HG03457 (cell line): Measurements from ENCODE around the gene NMBR.
"Not testable (repeated sequence)": the region's sequence is repeated elsewhere in the genome, so short reads cannot be mapped to it uniquely, and the experiment has no call there.

ENCODE experiments used
- ATAC-seq: cut with Tn5 transposase; IDR thresholded peaks from one replicate; pipeline ENCODE4 v1.9.1; 2021; ENCODE audit warnings: moderate number of reproducible peaks; ENCODE audit not compliant: unreplicated experiment

The NMBR gene

DNA sequence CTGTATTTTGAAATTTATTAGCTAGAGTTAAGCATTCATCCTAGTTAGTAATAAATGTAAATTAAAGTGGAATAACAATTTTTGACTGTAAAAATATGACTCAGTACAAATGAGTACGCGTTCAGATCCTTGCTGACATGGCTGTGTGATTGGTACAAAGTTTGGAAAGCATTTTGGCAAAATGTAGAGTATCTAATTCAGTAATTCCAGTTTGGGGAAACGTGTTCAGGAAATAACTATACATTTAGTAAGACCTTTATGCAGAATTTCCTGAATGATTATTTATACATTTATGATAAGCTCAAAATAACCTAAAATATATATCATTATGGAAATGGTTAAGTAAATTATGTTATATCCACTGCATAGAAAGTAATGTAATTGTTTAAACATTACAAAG is 8.2 kb upstream of the NMBR start:
- ATAC-seq, result no peak

DNA sequence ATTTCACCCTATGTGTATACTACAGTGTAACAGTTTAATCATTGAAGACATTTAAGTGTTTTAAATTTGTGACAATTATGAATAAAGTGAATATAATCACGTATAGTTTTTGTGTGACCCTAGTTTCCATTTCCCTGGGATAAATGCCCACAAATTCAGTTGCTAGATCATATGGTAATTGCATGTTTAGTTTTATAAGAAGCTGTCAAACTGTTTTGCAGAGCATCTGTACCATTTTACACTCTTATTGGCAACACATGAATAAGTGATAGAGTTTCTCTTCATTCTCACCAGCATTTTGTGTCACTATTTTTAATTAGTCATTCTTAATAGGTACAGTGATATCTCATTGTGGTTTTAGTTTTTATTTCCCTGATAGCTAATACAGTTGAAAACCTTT is 7.4 kb upstream of the NMBR start:
- ATAC-seq, result no peak

DNA sequence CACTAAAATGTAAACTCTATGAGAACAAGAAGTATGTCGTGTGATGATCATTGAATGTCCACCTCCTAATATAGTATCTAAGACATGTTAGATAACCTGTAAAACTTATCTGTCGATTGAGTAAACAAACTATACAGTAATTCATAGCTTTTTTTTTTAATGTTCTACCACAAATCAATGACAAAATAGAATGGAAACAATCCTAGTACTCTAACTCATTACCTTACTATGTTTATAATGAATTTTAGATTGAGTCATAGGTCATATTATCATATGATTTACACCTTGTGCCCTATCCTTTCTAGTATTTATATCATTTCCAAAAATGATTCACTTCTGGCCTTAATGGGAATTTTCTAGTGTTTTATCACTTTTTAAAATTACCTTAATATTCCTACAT is 6.3 kb upstream of the NMBR start:
- no peak for ATAC-seq

DNA sequence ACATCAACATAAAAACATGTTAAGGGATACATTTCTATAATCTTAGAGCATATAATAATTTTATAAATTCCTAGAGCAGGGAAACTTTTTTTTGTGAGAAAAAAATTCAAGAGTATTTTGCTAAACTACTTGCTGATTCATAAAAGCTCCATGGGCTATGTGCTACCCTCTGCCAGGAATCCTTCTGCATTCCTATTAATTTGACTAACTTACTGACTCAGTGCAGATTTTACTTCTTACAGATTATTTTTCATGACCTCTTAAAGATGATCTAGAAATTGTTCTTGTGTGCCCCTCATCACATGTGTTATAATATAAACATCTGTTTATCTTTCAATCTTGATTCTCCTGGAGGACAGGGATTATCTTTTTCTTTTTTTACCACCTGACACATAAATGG is 5.8 kb upstream of the NMBR start:
- ATAC-seq, result no peak

DNA sequence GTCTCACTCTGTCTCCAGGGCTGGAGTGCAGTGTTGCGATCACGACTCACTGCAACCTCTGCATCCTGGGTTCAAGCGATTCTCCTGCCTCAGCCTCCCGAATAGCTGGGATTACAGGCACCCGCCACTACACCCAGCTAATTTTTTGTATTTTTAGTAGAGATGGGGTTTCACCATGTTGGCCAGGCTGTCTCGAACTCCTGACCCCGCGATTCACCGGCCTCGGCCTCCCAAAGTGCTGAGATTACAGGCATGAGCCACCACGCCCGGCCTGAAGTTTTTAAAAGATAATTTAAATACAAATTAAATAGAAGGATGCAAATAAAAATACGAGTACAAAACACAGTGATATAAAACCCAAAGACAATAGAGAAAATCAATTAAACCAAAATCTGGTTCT is 5.4 kb downstream of the NMBR start:
- ATAC-seq, result not testable (repeated sequence)

DNA sequence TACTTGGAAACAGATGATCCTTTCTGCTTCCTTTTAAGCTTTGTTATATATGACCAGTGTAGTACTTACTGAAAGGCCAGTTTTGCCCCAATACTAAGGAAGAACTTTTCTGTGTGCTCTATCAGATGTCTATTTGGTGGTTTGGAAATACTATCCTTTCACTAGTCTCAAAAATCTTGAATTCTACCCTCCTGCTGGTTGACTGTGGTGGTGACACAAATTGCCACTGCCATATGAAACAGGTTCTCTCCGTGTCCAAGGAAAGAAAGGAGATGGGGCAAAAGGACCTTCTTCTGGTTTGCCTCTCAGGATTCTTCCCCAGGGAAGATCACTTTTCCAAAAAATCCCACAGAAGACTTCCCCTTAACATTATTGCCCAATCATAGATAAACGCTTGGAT is 8.0 kb downstream of the NMBR start:
- ATAC-seq, result no peak

DNA sequence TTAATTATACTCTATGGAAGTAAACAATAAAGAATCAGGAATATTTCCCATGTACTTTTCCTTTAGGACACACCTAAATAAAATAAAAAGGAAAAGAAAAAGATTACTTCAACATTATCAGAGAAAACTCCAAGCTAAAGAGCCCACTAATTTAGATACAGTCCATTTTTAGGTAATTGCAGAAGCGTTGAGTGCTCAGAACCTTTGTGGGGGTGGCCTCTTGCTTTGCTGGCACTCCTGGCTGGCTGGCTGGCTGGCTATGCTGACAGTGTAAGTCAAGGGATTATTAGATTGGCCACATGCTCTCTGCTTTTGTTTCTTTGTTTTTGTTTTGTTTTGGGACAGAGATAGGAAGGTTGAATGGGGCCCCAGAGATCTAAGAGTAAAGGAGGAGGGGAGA is 14.3 kb downstream of the NMBR start, which contains the start of gene GJE1:
GJE1 (plus strand) TSS at position 301 of the 400 bp plus-strand sequence. CDS start 234 bp downstream, outside the sequence.
- no peak for ATAC-seq

DNA sequence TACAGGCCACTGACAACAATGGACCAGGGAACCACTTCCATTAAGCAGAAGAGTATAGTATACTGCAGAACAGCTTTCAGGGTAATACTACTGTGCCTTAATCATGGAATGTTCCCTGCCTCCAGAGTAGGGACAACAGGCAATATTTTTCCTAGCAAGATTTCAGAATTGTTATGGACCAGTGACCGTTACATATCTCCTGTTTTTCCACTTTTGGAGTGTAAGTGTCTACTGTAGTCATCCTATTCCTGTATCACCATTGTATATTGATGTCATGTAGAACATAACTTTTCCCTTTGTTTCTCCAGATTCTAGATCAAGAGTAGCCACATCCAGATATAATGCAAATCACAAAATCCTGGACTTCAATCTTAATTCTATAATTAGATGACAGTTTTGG is 16.1 kb downstream of the NMBR start:
- ATAC-seq, result no peak

DNA sequence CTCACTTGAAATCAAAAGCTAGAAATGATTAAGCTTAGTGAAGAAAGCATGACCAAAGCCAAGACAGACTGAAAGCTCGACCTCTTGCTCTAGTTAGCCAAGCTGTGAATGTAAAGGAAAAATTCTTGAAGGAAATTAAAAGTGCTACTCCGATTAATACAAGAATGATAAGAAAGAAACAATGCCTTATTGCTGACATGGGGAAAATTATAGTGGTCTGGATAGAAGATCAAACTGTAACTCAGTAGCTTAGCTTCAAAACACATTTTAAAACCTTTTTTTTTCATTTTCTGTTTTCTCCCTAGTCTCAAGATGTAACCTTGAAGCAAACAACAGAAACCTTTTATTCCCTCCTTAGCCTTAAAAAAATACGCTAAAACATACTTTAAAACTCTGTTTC is 25.6 kb downstream of the NMBR start:
- ATAC-seq, result no peak

DNA sequence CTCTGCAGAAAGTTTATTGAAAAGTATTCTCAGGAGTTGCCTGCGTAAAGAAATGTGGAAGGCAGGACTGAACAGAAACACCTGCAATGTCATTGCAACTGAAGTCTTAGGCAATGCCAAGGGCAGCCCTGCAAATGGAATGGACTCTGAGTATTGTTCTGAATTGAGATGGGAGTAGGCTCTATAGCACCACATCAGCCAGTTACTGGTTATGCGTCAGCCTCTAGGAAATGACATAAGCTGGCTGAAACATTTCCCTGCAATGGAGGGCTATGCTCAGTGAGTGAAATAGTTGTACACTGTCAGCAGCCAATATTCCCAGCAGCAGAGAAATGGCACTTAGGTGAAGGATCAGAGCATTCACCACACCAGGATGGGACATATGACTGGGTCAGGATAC is 28.0 kb downstream of the NMBR start:
- ATAC-seq, result no peak

DNA sequence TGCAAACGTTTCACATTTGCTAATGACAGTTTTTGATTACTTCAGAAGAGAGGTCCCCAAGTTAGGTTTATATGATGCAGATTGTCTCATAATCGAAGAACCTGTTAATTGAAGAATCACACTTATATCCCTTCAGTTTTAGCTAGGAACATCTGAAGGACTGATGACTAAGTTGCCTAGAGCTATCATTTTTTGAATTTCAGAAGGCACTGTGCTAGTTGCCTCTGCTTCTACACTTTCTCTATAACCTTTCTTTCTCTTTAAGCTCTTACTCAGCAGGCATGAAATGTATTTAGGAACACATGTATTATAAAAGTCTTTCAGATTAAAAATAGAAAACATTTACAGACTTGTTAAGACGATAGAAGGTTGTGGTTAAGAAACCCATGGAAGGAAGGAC is 28.6 kb downstream of the NMBR start:
- no peak for ATAC-seq

DNA sequence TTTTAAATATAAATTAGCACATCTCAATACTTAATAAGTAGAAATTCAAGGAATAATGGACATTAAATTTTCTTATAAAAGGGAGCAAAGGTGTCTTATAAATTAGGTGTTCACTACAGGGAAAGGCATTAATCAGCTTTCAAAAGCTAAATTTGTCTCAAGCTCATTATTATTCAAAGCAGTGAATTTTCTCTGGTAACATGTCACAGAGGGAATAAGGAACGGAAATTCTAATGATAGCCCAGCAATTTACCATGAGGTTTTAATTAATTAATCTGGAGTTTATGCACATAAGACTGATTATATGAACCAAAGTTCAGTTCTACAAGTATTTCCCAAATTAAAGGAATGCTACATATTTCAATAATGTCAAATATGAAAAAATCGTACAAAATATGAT is 29.6 kb downstream of the NMBR start:
- ATAC-seq, result no peak

DNA sequence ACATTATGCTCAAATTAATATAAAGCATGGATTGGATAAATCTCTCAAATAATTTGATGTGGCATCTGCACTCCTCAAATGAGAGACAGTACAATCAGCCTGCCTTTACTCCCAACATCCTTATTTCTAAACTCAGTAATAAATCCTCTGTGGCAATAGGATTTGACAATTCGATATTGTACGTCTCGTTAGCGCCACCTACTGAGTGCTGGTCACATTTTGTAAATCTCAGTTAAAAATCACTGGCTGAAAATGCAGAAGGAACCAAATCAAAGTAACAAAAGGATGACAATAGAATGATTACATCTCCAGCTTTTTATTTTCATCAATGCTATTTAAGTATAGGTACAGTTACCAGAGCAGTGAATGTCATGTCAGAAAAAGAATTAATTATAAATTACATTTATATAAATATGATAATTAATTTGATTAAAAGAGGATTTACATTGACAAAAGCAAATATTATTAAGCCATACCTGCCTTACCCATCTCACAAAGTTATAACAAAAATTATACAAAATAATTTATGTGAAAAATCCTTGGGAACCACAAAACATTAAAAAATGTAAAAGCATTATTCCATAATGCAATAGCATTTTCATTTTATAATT is 34.4 kb downstream of the NMBR start:
- ATAC-seq, result no peak

DNA sequence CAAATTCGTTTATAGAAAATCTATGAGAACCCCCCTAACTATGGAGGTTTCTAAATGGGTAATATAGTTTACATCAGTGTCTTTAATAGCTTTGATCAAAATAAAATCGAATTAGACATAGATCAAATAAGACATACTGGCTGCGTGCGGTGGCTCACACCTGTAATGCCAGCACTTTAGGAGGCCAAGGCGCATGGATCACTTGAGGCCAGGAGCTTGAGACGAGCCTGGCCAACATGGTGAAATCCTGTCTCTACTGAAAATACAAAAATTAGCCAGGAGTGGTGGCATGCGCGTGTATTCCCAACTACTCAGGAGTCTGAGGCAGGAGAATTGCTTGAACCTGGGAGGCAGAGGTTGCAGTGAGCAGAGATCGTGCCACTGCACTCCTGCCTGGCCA is 36.1 kb downstream of the NMBR start:
- not testable (repeated sequence) for ATAC-seq

DNA sequence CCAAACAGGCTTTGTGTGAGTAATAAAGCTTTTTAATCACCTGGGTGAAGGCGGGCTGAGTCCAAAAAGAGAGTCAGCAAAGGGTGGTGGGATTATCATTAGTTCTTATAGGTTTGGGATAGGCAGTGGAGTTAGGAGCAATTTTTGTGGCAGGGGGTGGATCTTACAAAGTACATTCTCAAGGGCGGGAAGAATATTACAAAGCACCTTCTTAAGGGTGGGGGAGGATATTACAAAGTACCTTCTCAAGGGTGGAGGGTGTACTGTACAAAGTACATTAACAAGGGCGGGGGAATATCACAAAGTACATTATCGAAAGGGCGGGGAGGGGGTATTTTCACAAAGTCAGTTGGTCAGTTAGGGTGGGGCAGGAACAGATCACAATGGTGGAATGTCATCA is 42.1 kb downstream of the NMBR start:
- not testable (repeated sequence) for ATAC-seq

DNA sequence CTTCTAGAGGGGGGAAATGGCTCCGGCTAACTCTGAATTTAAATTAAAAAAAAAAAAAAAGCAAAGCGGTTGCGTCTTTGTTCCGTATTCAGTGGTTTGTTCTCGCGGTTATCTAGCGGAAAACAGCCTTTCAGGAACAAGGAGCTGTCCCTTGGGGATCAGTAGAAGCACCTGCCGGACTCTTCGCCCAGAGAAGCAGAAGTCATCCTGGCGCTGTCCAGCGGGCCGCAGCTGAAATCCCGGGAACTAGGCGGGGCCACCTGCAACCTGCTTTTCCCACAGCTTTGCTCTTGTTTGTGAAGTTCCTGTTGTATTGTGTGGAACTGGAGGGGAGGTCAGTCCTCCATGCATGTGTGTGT is 58.1 kb downstream of the NMBR start:
- ATAC-seq, result no peak

DNA sequence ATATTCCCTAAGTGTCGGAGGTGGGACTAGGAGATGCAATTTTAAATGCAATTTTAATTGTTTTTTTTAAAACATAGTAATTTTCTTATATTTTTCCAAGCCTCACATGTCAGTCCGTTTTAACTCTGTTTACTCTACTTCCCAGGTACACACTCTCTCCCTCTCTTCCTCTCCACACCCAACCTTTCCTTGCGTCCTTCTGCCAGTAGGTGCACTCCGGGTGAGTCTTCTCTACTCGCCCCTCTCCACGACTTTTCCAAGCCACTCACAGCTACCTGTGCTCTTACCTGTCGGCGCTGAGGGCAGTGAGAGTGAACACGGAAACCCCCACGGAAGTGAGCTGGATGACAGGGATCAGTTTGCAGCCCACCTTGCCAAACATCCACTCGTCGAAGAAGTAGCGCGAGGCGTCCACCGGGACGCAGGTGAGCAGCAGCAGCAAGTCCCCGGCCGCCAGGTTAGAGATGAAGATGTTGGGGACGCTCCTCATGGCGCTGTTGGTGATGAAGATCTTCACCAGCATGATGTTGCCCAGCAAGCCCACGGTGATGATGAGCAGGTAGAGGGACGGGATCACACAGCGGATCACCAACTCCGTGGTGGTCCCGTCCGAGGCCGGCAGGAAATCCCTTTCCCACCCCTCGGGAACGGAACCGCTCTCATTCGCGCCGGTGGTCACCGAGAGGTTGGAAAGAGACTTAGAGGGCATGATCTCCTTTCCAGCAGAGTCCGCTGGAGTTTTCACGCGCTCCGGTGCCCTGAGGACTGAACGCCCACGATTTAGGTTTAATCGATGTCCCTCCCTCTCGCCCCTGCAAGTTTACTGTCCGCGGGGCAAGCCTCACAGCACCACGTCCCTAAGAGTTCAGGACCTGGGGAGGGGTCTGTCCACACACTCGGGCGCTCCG is 58.7 kb downstream of the NMBR start:
- ATAC-seq, result no peak

DNA sequence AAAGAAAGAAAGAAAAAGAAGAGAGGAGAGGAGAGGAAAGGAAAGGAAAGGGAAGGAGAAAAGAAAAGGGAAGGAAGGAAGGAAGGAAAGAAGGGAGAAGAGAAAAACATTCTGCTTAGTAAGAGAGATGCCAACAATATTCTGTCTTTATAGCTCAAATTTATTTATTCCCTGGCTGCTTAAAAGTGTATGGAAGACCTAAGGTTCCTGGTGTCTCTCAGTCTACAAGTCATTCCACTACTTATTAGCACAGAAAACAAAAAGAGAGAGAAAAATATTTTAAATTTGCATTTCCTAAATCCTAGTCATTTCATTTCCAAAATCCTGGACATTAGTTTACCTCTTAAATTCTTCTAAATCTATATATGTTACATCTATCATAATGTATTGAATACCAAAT is 67.8 kb downstream of the NMBR start:
- ATAC-seq, result no peak

DNA sequence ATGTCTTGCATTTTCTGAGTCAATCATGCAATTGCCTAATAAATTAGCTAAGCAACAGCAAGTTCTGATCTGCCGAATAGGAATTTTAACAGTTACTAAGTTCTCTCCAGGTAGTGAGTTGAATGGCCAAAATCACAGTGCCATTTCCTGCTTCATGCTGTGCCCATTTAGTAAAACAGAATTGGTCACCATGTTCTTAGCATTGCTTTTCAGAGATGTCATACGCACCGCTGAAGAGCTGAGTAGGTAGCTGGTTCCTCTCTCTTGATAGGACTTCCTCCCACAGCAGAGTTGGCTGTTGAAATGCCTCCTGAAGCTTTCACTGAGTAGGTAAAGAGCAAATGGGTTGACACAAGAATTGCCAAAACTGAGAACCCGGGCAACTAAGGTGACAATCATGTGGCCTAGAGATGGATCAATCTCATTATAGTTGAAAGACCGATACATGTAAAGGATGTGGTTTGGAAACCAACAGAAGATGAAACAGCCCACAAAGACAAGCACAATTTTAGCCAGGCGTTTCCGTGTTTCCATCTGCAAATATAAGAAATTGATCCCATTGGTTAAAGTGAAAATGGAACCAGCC is 71.3 kb downstream of the NMBR start:
- ATAC-seq, result no peak

DNA sequence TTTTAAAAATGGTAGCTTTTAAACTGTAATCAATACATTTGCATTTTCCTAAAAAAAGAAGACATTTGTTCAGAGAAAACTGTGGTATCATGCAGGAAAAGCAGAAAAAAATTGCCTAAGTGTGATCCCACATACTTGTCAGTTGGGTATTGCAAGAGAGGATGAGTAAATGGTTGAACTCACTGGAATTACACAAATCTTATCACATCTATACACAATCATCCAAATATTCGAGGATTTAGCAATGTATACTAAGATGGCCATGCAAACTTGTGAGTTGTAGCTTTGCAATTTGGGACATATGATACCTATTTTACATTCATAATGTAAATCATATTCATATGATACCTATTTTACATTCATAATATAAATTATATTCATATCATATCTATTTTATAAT is 72.4 kb downstream of the NMBR start:
- ATAC-seq, result no peak

DNA sequence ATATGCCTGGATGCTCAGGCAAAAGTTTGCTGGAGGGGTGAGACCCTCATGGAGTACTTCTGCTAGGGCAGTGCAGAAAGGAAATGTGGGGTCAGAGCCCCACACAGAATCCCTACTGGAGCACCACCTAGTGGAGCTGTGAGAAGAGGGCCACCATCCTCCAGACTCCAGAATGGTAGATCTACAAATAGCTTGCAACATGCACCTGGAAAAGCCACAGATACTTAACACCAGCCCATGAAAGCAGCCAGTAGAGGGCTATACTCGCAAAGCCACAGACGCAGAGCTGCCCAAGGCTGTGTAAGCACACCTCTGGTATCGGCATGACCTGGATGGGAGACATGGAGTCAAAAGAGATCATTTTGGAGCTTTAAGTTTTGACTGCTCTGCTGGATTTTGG is 74.9 kb downstream of the NMBR start:
- no peak for ATAC-seq

DNA sequence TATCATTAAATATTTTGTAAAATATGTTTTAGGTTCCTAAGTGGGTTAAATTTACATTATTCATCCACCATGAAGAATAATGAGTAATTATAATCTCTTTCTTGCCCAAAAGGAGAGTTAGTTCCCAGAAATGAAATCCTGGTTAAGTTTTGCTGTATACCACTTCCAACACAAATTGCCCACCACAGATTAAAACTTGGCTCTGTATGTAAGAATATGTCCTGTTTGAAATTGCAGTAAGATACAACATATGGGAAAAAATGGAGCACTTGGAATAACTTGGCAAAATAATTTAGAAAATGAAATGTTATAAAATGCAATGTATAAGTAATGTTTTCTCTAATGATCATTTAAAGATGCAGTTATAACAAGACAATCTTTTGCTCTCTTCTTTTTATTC is 78.5 kb downstream of the NMBR start:
- no peak for ATAC-seq
